HG03175 (cell line): Measurements from ENCODE around the gene DFFB.

Experiments
- ATAC-seq: cut with Tn5 transposase; IDR thresholded peaks from one replicate; pipeline ENCODE4 v1.9.1; 2021; ENCODE audit warnings: mild to moderate bottlenecking, moderate library complexity; ENCODE audit not compliant: unreplicated experiment

Gene DFFB

DNA sequence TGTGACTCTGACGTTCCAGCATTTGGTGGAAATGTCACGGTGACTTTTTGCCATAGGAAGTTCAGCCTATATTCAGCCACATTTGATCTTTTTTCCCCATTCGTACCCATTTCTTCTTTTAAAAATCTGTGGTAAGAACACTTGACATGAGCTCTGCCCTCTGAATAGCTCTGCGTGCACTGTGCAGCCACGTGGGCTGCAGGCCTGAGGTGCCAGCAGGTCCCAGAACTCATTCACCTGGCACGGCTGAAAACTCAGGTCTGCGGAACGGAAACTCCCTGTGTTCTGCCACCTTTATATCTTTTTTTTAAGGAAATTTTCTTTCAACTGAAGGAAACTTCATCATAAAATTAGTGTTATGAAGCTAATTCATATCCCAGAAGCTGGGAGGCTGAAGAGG, 28.9 kb upstream of the DFFB start:
- ATAC-seq: no peak

DNA sequence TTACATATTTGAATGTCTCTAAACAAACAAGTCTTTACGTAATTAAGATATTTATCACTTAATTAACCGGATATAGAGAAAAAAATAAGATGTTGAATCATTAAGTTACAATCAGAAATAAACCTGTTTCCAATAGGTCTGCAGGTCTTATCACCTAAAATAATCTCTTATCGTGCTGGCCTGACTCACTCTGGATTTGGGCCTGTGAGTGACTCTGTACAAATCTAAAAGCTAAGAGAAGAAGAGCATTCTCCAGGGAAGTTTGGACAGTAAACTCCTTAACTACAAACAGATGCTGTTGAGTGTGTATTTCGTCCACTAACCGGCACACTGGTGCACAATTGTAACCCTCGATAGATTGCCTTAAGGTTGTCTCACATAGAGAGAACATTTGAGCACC, 25.6 kb upstream of the DFFB start:
- no peak for ATAC-seq

DNA sequence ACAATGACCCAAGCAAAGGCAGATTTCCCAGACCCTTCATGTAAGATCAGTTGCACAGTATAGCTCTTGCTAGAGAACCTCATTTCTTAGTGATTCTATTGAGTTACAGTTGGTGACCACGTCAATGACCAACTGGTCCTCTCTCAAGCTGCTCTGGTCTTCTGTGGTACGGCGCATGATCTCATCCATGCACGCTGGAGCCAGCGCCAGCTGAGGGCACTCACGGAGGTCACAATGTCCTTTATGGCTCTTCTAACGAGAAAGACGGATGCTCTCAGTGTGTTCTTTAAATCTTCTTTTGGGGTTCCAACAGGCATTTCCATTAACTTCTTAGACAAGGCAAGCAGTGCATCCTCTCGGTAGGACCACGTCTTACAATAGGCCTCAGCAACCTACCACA, 22.6 kb upstream of the DFFB start:
- no peak for ATAC-seq

DNA sequence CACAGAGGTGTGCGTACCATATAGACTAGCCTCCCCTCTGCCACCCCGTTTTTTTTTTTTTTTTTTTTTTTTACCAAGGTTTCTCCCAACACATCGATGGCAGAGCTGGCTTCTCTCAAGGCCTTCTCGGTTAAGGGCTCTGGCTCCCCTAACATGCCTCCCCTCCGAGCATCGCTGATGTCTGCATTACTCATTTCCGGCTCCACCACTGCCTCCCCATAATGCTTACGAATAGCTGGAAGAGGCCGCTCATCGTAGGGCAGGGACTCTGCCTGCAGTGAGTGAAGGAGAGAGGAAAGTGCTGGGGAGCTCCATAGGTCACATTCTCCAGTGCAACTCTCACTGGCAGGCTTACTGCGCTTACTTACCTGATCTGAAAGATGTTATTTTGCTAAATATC, 20.9 kb upstream of the DFFB start:
- no peak for ATAC-seq

GRCh38 chr1:3837200-3837599, 20.1 kb upstream of the DFFB start:
- ATAC-seq: no peak

DNA sequence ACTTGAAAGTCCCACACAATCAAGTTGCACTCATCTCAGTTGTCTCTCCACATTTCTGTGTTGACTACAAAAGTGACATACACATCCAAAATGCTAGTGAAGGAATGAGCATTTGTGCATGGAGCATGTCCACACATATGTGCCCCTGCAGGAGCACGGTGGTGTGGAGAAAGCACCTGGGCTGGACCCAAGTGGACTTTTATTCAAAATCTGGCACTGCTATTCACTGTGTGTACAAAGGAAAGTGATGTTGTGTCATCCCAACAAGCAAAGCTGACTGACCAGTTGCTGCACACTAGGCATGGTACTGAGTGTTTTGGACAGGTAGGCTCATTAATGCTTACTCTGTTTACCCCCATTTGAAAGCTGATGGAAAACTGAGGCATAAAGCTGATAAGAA, 19.6 kb upstream of the DFFB start:
- ATAC-seq: no peak

- ATAC-seq: no peak
These were observed 18.5 kb upstream of the DFFB start for GRCh38 chr1:3838788-3839187.

- ATAC-seq: no peak
These were observed 15.8 kb upstream of the DFFB start for GRCh38 chr1:3841491-3841890.

GRCh38 chr1:3842912-3843311, 14.4 kb upstream of the DFFB start:
- ATAC-seq: no peak

DNA sequence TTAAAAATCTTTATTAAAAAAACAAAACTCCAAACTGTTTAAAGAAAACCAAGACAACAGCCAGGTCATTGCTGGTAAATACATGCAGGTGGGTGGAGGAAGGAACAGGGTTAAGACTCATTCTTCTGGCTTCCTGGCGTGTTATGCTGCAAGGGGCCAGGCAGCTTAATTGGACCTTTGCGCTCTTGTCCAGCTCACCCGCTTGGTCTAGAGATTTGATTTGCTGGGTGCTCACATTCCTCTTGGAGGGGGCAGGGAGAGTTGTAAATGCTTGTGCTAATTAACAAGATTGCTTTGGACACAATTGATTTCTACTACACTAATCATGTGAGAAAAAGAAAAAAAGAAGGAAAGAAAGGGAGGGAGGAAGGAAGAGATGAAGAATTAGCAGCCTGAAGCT, 10.7 kb upstream of the DFFB start:
- ATAC-seq: no peak

DNA sequence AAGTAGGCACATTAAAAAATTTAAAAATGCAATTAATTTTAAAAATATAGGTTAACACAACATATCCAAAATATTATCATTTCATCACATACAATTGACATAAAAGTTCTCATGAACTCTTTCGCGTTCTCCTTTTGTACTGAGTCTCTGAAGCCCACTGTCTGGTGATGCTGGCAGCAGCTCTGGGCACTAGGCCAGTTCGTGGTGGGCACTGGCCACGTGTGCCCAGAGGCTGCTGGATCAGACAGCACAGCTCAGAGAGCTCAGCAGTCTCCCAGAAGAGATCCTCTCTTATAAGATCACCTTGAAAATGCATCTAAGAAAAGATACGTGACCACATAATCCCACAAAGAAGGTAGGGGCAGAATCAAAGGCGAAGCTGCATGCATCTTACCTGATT, 10.2 kb upstream of the DFFB start:
- ATAC-seq: no peak

DNA sequence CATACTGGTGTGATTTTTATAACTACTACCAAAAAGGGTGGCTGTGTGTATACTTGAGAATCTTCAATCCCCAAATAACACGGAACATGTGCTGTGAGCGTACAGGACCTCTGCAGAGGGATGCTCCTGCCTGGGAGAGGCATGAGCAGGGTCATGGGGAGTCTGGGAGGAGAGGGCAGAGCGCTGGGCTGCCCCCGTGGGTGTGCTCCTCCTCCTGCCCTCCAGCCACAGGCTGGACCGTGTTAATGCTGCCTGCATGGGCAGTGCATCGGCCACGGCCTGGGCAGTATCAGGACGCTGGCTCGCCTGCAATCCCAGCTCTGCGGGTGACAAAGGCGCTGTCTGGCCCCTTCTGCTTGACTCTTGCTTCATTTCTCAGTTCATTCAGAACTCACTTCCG, 6.4 kb upstream of the DFFB start:
- ATAC-seq: no peak

DNA sequence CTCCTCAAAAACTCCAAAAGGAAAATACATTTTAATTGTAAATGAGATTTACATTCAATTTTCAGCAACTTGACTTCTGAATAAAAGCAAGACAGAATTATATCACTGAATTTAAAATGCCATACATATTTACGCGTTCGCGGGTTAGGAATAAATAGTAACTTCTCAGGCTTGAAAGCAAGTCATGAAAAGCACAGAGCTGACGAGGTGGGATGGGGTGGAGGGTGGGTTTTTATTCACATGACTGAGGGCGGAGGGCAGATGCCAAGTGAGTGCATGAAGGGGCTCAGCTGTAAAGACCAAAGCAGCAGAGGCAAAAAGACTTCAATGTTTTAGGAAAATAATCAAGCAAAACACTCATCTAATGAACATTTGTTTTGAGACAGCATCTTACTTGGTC, 6.0 kb upstream of the DFFB start:
- no peak for ATAC-seq

DNA sequence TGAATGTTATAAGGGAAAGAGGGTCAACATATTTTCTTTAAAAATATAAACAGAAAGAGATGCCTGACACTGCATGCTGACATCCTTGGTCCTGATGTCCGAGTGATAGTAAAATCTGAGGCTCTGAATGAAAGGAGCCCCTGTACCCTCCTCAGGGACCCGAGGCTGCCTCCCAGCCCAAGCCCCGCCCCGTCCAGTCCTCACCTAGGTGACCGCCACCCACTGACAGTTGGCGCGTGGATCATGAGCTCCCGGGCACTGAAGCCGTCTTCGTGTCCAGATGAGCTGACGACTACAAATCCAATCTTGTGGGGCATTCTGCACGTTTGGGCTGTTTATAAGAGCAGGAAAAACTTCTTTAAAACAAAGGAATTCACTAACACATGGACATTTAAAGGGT, 5.2 kb upstream of the DFFB start:
- ATAC-seq: no peak

DNA sequence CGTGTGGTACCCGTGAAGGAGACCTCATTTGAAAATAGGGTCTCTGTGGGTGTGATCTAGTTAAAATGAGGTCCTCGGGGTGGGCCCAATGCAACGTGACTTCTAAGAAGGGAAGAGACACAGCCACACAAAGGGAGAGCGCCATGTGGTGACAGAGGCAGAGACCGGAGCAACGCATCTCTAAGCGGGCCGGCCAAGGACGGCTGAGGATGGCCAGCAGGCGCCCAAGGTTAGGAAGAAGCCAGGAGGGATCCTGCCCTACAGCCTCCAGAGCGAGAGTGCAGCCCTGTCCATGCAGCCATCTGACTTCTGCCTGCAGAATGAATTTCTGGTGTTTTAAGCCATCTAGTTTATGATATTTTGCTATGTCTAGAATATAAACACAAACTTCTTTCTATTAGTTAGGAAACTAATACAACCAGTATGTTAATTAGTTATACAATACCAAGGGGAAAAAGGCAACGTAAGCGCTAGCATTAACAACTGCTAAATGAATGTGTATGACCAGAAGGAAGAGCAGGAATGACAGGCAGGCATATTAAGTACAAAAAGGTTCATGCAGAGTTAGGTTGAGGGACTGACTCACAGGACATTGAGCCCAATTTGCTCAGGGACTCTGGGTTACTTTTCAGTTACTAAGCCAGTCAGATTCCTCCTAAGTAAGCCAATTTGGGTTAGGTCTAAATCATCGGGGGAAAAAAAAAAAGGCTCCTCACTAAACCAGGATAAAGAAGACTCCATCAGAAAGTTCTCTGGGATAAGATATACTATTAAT, 4.4 kb upstream of the DFFB start:
- ATAC-seq: no peak

- ATAC-seq: no peak
These were observed 484 bp downstream of the DFFB start for GRCh38 chr1:3857791-3858129.

DNA sequence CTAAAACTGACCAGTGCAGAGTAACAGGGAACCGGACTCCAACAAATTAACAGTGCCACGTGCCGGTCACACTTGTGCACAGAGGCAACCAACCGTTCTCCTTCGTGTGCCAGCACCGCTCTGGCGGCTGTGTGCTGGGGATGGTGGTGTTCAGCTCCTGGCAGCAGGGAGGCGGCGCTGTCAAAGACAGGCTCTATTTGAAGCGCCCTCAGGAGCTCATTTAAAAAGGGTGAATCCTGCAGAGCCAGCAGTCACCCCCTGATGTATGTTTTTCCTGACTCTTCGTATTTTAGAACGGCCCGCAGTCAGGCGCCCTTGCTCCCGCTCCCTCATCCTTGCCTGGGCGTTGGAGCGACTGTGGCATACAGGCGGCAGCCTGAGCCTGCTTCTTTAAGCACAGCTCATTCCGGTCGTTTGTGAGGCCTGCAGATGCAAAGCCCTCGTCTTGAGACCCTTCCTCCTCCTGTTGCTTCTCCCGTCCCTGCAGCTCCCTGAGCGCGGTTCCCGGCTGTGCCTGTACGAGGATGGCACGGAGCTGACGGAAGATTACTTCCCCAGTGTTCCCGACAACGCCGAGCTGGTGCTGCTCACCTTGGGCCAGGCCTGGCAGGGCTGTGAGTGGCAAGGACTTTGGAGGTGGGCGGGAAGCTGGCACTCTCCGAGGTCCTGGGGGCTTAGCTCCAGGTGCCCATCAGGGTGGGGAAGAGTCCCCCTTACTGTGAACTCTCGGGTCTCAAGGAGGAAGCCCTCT, 1.1 kb downstream of the DFFB start:
- ATAC-seq: no peak

- no peak for ATAC-seq
These were observed 6.1 kb downstream of the DFFB start for GRCh38 chr1:3863231-3863935.

DNA sequence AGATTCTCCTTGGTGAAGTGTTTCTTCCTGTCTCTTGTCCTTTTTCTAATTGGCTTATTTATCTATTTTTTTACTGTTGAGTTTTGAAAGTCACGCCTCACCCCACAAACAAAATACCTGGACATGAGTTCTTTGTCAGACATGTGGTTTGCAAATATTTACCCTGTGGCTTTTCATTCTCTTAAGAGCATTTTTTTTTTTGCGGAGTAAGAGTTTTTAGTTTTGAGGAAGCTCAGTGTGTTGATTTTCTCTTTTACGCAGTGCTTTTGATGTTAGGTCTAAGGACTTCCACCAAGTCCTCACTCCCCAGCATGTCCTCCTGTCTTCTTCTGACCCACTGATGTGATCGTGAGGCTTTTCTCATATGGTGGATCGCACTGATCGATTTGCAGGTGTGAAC, 7.6 kb downstream of the DFFB start:
- ATAC-seq: no peak

GRCh38 chr1:3865606-3866160, 8.4 kb downstream of the DFFB start:
- ATAC-seq: no peak

DNA sequence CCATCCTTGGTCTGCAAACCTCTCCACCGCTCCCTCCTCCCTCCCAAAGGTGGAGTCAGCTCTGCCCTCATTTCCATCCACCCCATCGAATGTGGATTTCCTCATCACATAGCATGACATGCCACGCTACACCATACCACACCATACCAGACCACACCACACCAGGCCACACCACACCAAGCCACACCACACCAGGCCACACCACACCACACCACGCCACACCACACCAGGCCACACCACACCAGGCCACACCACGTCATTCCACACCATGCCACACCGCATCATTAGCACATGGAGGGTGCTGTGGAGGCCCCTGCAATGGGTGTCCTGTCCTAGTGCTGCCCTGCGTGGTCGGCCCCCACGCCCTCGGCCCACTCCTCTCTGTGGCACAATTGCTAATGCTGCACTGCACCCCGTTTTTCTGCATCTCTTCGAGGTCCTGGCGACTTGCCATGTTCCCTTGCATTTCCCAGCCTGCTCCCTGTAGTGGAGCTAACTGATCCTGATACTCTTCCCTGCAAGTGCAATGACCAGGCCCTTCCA, 11.3 kb downstream of the DFFB start:
- ATAC-seq: no peak
